DND-41 (cell line): ENCODE results near the gene SORBS1.

ENCODE experiments used
- EZH2 ChIP-seq: IDR thresholded peaks from 3 replicates; pipeline ENCODE4 v1.6.1; 2012; ENCODE audit warnings: borderline replicate concordance, low read depth, mild to moderate bottlenecking, moderate library complexity, low read length, inconsistent platforms; ENCODE audit not compliant: severe bottlenecking
- TF ChIP-seq, protein P1 (sequence below): IDR thresholded peaks from 2 replicates; pipeline ENCODE4 v1.5.1; 2012; ENCODE audit warnings: borderline replicate concordance, low read length, moderate library complexity, mild to moderate bottlenecking; ENCODE audit not compliant: poor library complexity, severe bottlenecking; ENCODE audit errors: extremely low read depth

DNA sequence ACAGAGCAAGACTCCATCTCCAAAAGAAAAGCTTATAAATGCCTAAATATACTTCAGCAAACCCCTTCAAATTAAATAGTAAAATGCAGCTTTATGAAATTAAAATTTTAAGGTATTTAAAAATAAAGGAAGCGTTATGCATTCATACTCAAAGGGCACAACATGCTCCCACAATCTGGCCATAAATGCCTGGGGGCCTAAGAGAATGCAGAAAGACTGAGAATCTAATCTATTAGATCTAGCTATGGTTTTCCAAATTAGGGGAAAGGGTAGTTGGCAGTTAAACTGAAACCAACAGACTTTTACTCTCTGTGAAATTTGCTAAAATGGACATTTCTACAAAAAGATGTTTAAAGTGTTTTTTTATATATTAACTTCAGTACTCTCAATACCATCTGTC is 40.6 kb downstream of the SORBS1 start:
- TF ChIP-seq, protein P1, sequence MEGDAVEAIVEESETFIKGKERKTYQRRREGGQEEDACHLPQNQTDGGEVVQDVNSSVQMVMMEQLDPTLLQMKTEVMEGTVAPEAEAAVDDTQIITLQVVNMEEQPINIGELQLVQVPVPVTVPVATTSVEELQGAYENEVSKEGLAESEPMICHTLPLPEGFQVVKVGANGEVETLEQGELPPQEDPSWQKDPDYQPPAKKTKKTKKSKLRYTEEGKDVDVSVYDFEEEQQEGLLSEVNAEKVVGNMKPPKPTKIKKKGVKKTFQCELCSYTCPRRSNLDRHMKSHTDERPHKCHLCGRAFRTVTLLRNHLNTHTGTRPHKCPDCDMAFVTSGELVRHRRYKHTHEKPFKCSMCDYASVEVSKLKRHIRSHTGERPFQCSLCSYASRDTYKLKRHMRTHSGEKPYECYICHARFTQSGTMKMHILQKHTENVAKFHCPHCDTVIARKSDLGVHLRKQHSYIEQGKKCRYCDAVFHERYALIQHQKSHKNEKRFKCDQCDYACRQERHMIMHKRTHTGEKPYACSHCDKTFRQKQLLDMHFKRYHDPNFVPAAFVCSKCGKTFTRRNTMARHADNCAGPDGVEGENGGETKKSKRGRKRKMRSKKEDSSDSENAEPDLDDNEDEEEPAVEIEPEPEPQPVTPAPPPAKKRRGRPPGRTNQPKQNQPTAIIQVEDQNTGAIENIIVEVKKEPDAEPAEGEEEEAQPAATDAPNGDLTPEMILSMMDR, result no peak
- TF ChIP-seq EZH2, result no peak
